Activated gamma-delta T cell treated with Interleukin-2 at 50 U/mL for 16 hours (primary cell): Measurements from ENCODE around the gene CANX.

ENCODE experiments used
- DNase-seq: peaks from one replicate; pipeline ENCODE4 v3.0.0-alpha.2; 2020

Gene CANX

GRCh38 chr5:179779826-179780225 is 81.1 kb downstream of the CANX start:
- no peak for DNase-seq

- DNase-seq: no peak
Measured at GRCh38 chr5:179780362-179780761, 81.6 kb downstream of the CANX start.
